Measurements from ENCODE around the gene SAFB2. TPM values are rescaled to one million over a fixed set of nuclear protein-coding genes. Genes with fewer than 3 reads are reported as not detected.

SAFB2 gene
- total RNA-seq, 2 donors from 2014 or later: 126 to 159 TPM

DNA sequence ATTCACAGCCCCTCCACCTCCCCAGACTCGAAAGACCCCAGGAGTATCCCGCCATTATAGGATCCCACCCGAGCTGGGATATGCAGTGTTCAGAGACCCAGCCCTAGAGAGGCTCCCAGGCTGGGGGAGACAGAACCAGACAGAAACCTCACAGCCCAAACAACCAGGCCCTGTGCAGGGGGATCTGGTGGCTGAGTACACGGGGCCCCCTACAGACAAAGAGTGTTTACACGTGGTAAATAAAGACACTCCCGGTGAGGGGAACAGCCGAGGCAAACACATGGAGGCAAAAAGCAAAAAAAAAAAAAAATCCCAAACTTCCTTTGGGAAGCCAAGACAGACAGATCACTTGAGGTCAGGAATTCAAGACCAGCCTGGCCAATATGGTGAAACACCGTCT, 79.9 kb downstream of the SAFB2 start:
- no peak overlapping the region for H3K27ac Mint-ChIP-seq
- no peaks in the 10 kb centered on the region for H3K36me3 Mint-ChIP-seq (ENCODE audit: low read depth)
- no peaks in the 10 kb centered on the region for H3K4me1 Mint-ChIP-seq
- no peak for ATAC-seq (replicated peaks)
- no peak overlapping the region for H3K4me3 Mint-ChIP-seq
- no peaks in the 10 kb centered on the region for H3K9me3 Mint-ChIP-seq
- peaks cover 7% of the 10 kb centered on the region for H3K27me3 Mint-ChIP-seq

DNA sequence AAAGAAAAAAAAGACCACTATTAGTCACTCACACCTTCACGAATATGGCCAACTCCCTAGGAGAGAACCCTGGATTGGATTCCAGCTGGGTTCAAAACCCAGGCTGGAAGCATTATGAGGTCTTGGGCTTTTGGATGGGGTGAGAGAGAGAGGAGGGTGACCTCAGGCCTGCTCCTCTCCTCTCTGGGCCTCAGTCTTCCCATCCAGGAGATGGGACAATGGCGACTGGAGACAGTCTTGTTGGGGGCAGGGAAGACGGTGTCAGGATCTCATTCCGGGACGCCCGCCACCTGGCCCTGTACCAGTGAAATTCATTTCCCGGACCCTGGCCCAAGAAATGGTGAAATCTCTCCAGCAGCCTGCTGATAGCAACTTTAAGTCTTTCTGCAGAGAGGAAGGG, 81.1 kb downstream of the SAFB2 start:
- Mint-ChIP-seq H3K36me3 (ENCODE audit: low read depth) (no peaks in the 10 kb centered on the region), H3K4me3 (no peak overlapping the region), H3K27ac (no peak overlapping the region), H3K4me1 (no peaks in the 10 kb centered on the region), H3K9me3 (no peaks in the 10 kb centered on the region), H3K27me3 (peaks cover 9% of the 10 kb centered on the region)
- ATAC-seq (replicated peaks): no peak

GRCh38 chr19:5540208-5540607, 82.4 kb downstream of the SAFB2 start:
- Mint-ChIP-seq H3K4me1 (peaks cover 4% of the 10 kb centered on the region), H3K9me3 (peaks cover 1% of the 10 kb centered on the region), H3K27ac (no peak overlapping the region), H3K4me3 (no peak overlapping the region), H3K36me3 (ENCODE audit: low read depth) (peaks cover 1% of the 10 kb centered on the region), H3K27me3 (peaks cover 17% of the 10 kb centered on the region)
- no peak for ATAC-seq (replicated peaks)

GRCh38 chr19:5537870-5538269, 84.7 kb downstream of the SAFB2 start:
- Mint-ChIP-seq H3K4me3 (no peak overlapping the region), H3K9me3 (peaks cover 6% of the 10 kb centered on the region), H3K27ac (no peak overlapping the region), H3K4me1 (peaks cover 4% of the 10 kb centered on the region), H3K36me3 (ENCODE audit: low read depth) (peaks cover 12% of the 10 kb centered on the region), H3K27me3 (peaks cover 22% of the 10 kb centered on the region)
- ATAC-seq (replicated peaks): no peak

Other genes starting within 250 kb of the SAFB2 start
- not detected for gene ZNRF4, start 167.4 kb downstream of the SAFB2 start, total RNA-seq
- gene TINCR, start 54.8 kb downstream of the SAFB2 start, total RNA-seq: 1 to 10 TPM in 1 of 2 donors, under 1 TPM in 1; 0.48 to 2.4 TPM
- gene SAFB, start 307 bp upstream of the SAFB2 start, total RNA-seq: 100 to 1,000 TPM; 119 to 124 TPM
- 10 to 100 TPM; 29.5 to 38.7 TPM for gene MICOS13, start 57.7 kb upstream of the SAFB2 start, total RNA-seq
- 1 to 10 TPM; 2.3 to 5.3 TPM for gene HSD11B1L, start 58.3 kb upstream of the SAFB2 start, total RNA-seq
- gene RPL36, start 67.5 kb upstream of the SAFB2 start, total RNA-seq: 1,000 to 10,000 TPM in 1 of 2 donors, 100 to 1,000 TPM in 1; 860 to 1,029 TPM
- gene LONP1, start 97.4 kb upstream of the SAFB2 start, total RNA-seq: 100 to 1,000 TPM; 291 to 376 TPM
- not detected for gene CATSPERD, start 97.9 kb upstream of the SAFB2 start, total RNA-seq
- 1 to 10 TPM; 4.6 to 9.9 TPM for gene PRR22, start 162.0 kb upstream of the SAFB2 start, total RNA-seq
- gene DUS3L, start 168.4 kb upstream of the SAFB2 start, total RNA-seq: 10 to 100 TPM; 46.8 to 73.6 TPM
- under 1 TPM; 0.32 to 0.52 TPM for gene NRTN, start 182.3 kb upstream of the SAFB2 start, total RNA-seq
- gene FUT6, start 216.9 kb upstream of the SAFB2 start, total RNA-seq: not detected
- gene FUT3, start 228.7 kb upstream of the SAFB2 start, total RNA-seq: 1 to 10 TPM in 1 of 2 donors, not detected in 1; 1.4 TPM
- under 1 TPM in 1 of 2 donors, not detected in 1; 0.48 TPM for gene FUT5, start 247.8 kb upstream of the SAFB2 start, total RNA-seq

Data from activated T-helper 17 cell treated with anti-CD3 and anti-CD28 coated beads, Interleukin-2, amount 50 U/mL, for 72 hours (primary cell).